Liver (tissue), 9 donors: ENCODE measurements around the gene C11orf24. TPM values are rescaled to one million over a fixed set of nuclear protein-coding genes. Genes with fewer than 3 reads are reported as not detected.

Experiments used
- DNase-seq: peaks from one replicate; pipeline ENCODE4 v3.0.0-alpha.2; 2017; ENCODE audit warnings: low spot score
- H3K27ac ChIP-seq, 2 donors: one replicate each; pipeline ENCODE4 v1.7.0; 2013; ENCODE audit warnings: inconsistent platforms in 2 of 2, low read length in 2 of 2, control low read depth in 1 of 2, low read depth in 1 of 2, mild to moderate bottlenecking in 1 of 2
- H3K27me3 ChIP-seq, 4 donors: one replicate each; pipeline versions ENCODE4 v1.6.1 to v1.7.0; 2013; ENCODE audit warnings: low read length in 3 of 4, inconsistent platforms in 1 of 4, mild to moderate bottlenecking in 1 of 4, moderate library complexity in 1 of 4; ENCODE audit not compliant: control insufficient read depth in 4 of 4, insufficient read depth in 4 of 4
- H3K36me3 ChIP-seq, 4 donors: one replicate each; pipeline versions ENCODE4 v1.6.1 to v1.7.0; 2013; ENCODE audit warnings: low read length in 3 of 4, mild to moderate bottlenecking in 3 of 4, low read depth in 1 of 4, moderate library complexity in 1 of 4; ENCODE audit not compliant: control insufficient read depth in 4 of 4, insufficient read depth in 3 of 4
- H3K4me1 ChIP-seq, 4 donors: one replicate each; pipeline versions ENCODE4 v1.6.1 to v1.7.0; 2013; ENCODE audit warnings: low read length in 3 of 4, mild to moderate bottlenecking in 3 of 4, moderate library complexity in 1 of 4; ENCODE audit not compliant: control insufficient read depth in 4 of 4, insufficient read depth in 4 of 4
- H3K4me3 ChIP-seq, 3 donors: one replicate each; pipeline versions ENCODE4 v1.6.1 to v1.7.0; 2013; ENCODE audit warnings: low read length in 3 of 3, control low read depth in 1 of 3, low read depth in 1 of 3, mild to moderate bottlenecking in 1 of 3
- H3K9ac ChIP-seq, 2 donors: one replicate each; pipeline ENCODE4 v1.7.0; 2013; ENCODE audit warnings: low read length in 2 of 2, mild to moderate bottlenecking in 2 of 2, moderate library complexity in 2 of 2, control low read depth in 1 of 2, low read depth in 1 of 2
- H3K9me3 ChIP-seq, 4 donors: one replicate each; pipeline versions ENCODE4 v1.6.1 to v1.7.0; 2013; ENCODE audit warnings: low read length in 3 of 4; ENCODE audit not compliant: control insufficient read depth in 4 of 4
- ATF3 ChIP-seq: IDR thresholded peaks from 2 replicates; pipeline ENCODE4 v1.6.1; 2016; ENCODE audit warnings: antibody characterized with exemption
- CTCF ChIP-seq: fragments of 150-350 bp; IDR thresholded peaks from 2 replicates; pipeline ENCODE4 v1.5.1; 2017; ENCODE audit warnings: improper control_type of control experiment, low read depth, low read length; ENCODE audit not compliant: missing input control
- EGR1 ChIP-seq, 2 donors: IDR thresholded peaks; 2 replicates each; pipeline ENCODE4 v1.6.1; 2016 to 2018; ENCODE audit warnings: antibody characterized with exemption in 2 of 2, low read depth in 2 of 2
- FOXA1 ChIP-seq: IDR thresholded peaks from 2 replicates; pipeline ENCODE4 v1.6.1; 2016; ENCODE audit warnings: antibody characterized with exemption
- FOXA2 ChIP-seq: IDR thresholded peaks from 2 replicates; pipeline ENCODE4 v1.6.1; 2016; ENCODE audit warnings: antibody characterized with exemption
- GABPA ChIP-seq, 2 donors: IDR thresholded peaks in 1 of 2; conservative IDR thresholded peaks in 1 of 2; 2 replicates each; pipeline ENCODE4 v1.6.1; 2016; ENCODE audit warnings: antibody characterized with exemption in 2 of 2, mild to moderate bottlenecking in 1 of 2, moderate library complexity in 1 of 2
- HNF4A ChIP-seq, 2 donors: conservative IDR thresholded peaks; 2 replicates each; pipeline ENCODE4 v1.6.1; 2016; ENCODE audit warnings: antibody characterized with exemption in 2 of 2, mild to moderate bottlenecking in 2 of 2
- HNF4G ChIP-seq: IDR thresholded peaks from 2 replicates; pipeline ENCODE4 v1.6.1; 2016; ENCODE audit warnings: antibody characterized with exemption
- JUND ChIP-seq, 2 donors: IDR thresholded peaks; 2 replicates each; pipeline ENCODE4 v1.6.1; 2016; ENCODE audit warnings: antibody characterized with exemption in 2 of 2
- MAX ChIP-seq: IDR thresholded peaks from 2 replicates; pipeline ENCODE4 v1.6.1; 2016; ENCODE audit warnings: antibody characterized with exemption
- NR2F2 ChIP-seq: IDR thresholded peaks from 2 replicates; pipeline ENCODE4 v1.6.1; 2016; ENCODE audit warnings: antibody characterized with exemption
- RAD21 ChIP-seq, 2 donors: IDR thresholded peaks; 2 replicates each; pipeline ENCODE4 v1.6.1; 2016; ENCODE audit warnings: antibody characterized with exemption in 2 of 2, mild to moderate bottlenecking in 2 of 2
- REST ChIP-seq: IDR thresholded peaks from 2 replicates; pipeline ENCODE4 v1.6.1; 2016; ENCODE audit warnings: antibody characterized with exemption, mild to moderate bottlenecking
- RXRA ChIP-seq, 2 donors: IDR thresholded peaks; 2 replicates each; pipeline ENCODE4 v1.6.1; 2017 to 2018; ENCODE audit warnings: antibody characterized with exemption in 2 of 2, mild to moderate bottlenecking in 1 of 2
- SP1 ChIP-seq: IDR thresholded peaks from 2 replicates; pipeline ENCODE4 v1.6.1; 2018; ENCODE audit warnings: antibody characterized with exemption, mild to moderate bottlenecking
- YY1 ChIP-seq: IDR thresholded peaks from 2 replicates; pipeline ENCODE4 v1.6.1; 2016; ENCODE audit warnings: antibody characterized with exemption, mild to moderate bottlenecking
- WGBS: extraction: QIAGEN DNeasy Blood & Tissue Kit; methylation state at CpG from one replicate; pipeline ENCODE4 v1.1.7; 2013; 5-methylcytosine and 5-hydroxymethylcytosine counted together
- polyA plus RNA-seq, 2 donors: library from polyadenylated mRNA; stranded (reverse) in 1 of 2; unstranded in 1 of 2; fragments of 200-250 nt in 1 of 2; fragments of >200 nt in 1 of 2; fragmentation: Nextera tagmentation in 1 of 2; extraction: Ambion mirVana in 1 of 2; gene quantifications; one replicate each; pipeline versions ENCODE4 v1.2.1 to v1.2.3, GENCODE V29; 2013 to 2015
- total RNA-seq, 2 donors: library from RNA; depleted of rRNA; stranded (reverse); fragments of >200 nt; gene quantifications; one replicate each; pipeline ENCODE4 v1.2.3, GENCODE V29; 2014
- donor health status: healthy.
- donor health status: healthy.
- donor health status: healthy.
- donor health status: healthy.
- donor health status: healthy.

C11orf24 gene
- total and polyA plus RNA-seq, 4 donors = 7.8 to 50.3 (median 32.0) TPM

GRCh38 chr11:68271023-68271780 lies 571 bp downstream of the C11orf24 start:
- TF ChIP-seq MAX = peak; percentile 7
- TF ChIP-seq YY1 = peak; percentile 10
- TF ChIP-seq REST = peak; percentile 31
- no peak for TF ChIP-seq RXRA (IDR thresholded peaks at IDR 0.05)
- TF ChIP-seq ATF3 = no peak
- no peak for TF ChIP-seq NR2F2
- no peak for TF ChIP-seq FOXA1
- peak; percentile 32 for TF ChIP-seq CTCF
- TF ChIP-seq HNF4A (conservative IDR thresholded peaks at IDR 0.05) = peak in 1 of 2 donors; percentile 0
- peak; percentile 21 to 60 for TF ChIP-seq RAD21 (IDR thresholded peaks at IDR 0.05)
- TF ChIP-seq GABPA (IDR thresholded peaks at IDR 0.05 in 1 of 2, conservative IDR thresholded peaks at IDR 0.05 in 1 of 2) = no peak
- TF ChIP-seq SP1 = no peak
- peak in 1 of 2 donors; percentile 3 for TF ChIP-seq EGR1 (IDR thresholded peaks at IDR 0.05; ENCODE audit: low read depth in 2 of 2)
- H3K27me3 ChIP-seq = no peaks in the 10 kb centered on the region

GRCh38 chr11:68270196-68271022 lies 1.4 kb downstream of the C11orf24 start:
- 58% methylated on average over 8 of the region's 8 CpGs for WGBS
- peak overlapping the region; percentile 99 for H3K27ac ChIP-seq
- peaks cover 2 to 25% (median 23%) of the 10 kb centered on the region in 4 donors for H3K36me3 ChIP-seq
- peaks cover 7 to 50% (median 27%) of the 10 kb centered on the region in 4 donors for H3K4me1 ChIP-seq
- no peak for DNase-seq
- no peaks in the 10 kb centered on the region for H3K27me3 ChIP-seq
- H3K9me3 ChIP-seq = no peaks in the 10 kb centered on the region
- peak overlapping the region; percentile 97 to 99 for H3K9ac ChIP-seq
- peak overlapping the region; percentile 62 to 96 (median 89) for H3K4me3 ChIP-seq
- TF ChIP-seq EGR1 (IDR thresholded peaks at IDR 0.05; ENCODE audit: low read depth in 2 of 2) = peak in 1 of 2 donors; percentile 41
- TF ChIP-seq GABPA (IDR thresholded peaks at IDR 0.05 in 1 of 2, conservative IDR thresholded peaks at IDR 0.05 in 1 of 2) = peak in 1 of 2 donors; percentile 75
- TF ChIP-seq FOXA1 = peak; percentile 88
- peak; percentile 84 for TF ChIP-seq FOXA2
- TF ChIP-seq HNF4G = peak; percentile 92
- peak; percentile 73 for TF ChIP-seq REST
- TF ChIP-seq YY1 = peak; percentile 73
- TF ChIP-seq JUND (IDR thresholded peaks at IDR 0.05) = peak in 1 of 2 donors; percentile 94
- TF ChIP-seq HNF4A (conservative IDR thresholded peaks at IDR 0.05) = peak; percentile 99 to 100
- no peak for TF ChIP-seq CTCF
- TF ChIP-seq RAD21 (IDR thresholded peaks at IDR 0.05) = peak in 1 of 2 donors; percentile 32

More at GRCh38 chr11:68271023-68271780, 571 bp downstream of the C11orf24 start:
- WGBS = 2% methylated on average over 23 of the region's 23 CpGs
- Histone ChIP-seq H3K4me1 (peaks cover 9 to 58% (median 32%) of the 10 kb centered on the region in 4 donors), H3K9ac (peak overlapping the region; percentile 97 to 99), H3K36me3 (peaks cover 2 to 19% (median 16%) of the 10 kb centered on the region in 4 donors), H3K9me3 (no peaks in the 10 kb centered on the region), H3K27ac (peak overlapping the region; percentile 99), H3K4me3 (peak overlapping the region; percentile 62 to 96 (median 89))
- peak; percentile 50 for DNase-seq
